ENCODE measurements around the gene ZNF385C. TPM values are rescaled to one million over a fixed set of nuclear protein-coding genes. Genes with fewer than 3 reads are reported as not detected.

The ZNF385C gene
- total RNA-seq, 4 donors from 2014 or later, result not detected

- TF ChIP-seq POLR2A (IDR thresholded peaks at IDR 0.05) (no peak), CTCF (IDR thresholded peaks at IDR 0.05) (no peak), POLR2AphosphoS5 (IDR thresholded peaks at IDR 0.05) (no peak), EP300 (IDR thresholded peaks at IDR 0.05) (no peak)
- Histone ChIP-seq H3K36me3 (no peaks in the 10 kb centered on the region), H3K27me3 (peaks cover 32% of the 10 kb centered on the region), H3K27ac (peak overlapping the region in 1 of 4 donors; percentile 71), H3K9me3 (no peaks in the 10 kb centered on the region), H3K4me1 (peaks cover 0 to 15% (median 9%) of the 10 kb centered on the region in 3 donors), H3K4me3 (peak overlapping the region; percentile 47 to 73)
- ATAC-seq, result no peak
- WGBS, 2 donors (ENCODE audit: low coverage in 1 of 2), result no CpG with 5 or more reads among the region's 7 CpGs
Observed at GRCh38 chr17:42049834-42050392, 48.4 kb downstream of the ZNF385C start.

GRCh38 chr17:42047343-42047742, 50.9 kb downstream of the ZNF385C start:
- Histone ChIP-seq H3K27ac (no peak overlapping the region), H3K36me3 (no peaks in the 10 kb centered on the region), H3K9me3 (no peaks in the 10 kb centered on the region), H3K27me3 (peaks cover 7% of the 10 kb centered on the region), H3K4me1 (peaks cover 0 to 15% (median 9%) of the 10 kb centered on the region in 3 donors), H3K4me3 (no peak overlapping the region)
- 72 to 100% methylated on average over 3 to 8 of the region's 12 CpGs for WGBS, 2 donors (ENCODE audit: low coverage in 1 of 2)
- ATAC-seq, result no peak
- TF ChIP-seq POLR2AphosphoS5 (IDR thresholded peaks at IDR 0.05) (no peak), POLR2A (IDR thresholded peaks at IDR 0.05) (no peak), CTCF (IDR thresholded peaks at IDR 0.05) (no peak), EP300 (IDR thresholded peaks at IDR 0.05) (no peak)

GRCh38 chr17:42045719-42046118, 52.6 kb downstream of the ZNF385C start:
- WGBS, 2 donors (ENCODE audit: low coverage in 1 of 2), result 73 to 80% methylated on average over 1 of the region's 1 CpG
- no peak for TF ChIP-seq POLR2A (IDR thresholded peaks at IDR 0.05)
- no peak for TF ChIP-seq CTCF (IDR thresholded peaks at IDR 0.05)
- no peak for TF ChIP-seq EP300 (IDR thresholded peaks at IDR 0.05)
- TF ChIP-seq POLR2AphosphoS5 (IDR thresholded peaks at IDR 0.05), result no peak
- no peak for ATAC-seq
- Histone ChIP-seq H3K9me3 (no peaks in the 10 kb centered on the region), H3K27me3 (no peaks in the 10 kb centered on the region), H3K4me3 (no peak overlapping the region), H3K36me3 (no peaks in the 10 kb centered on the region), H3K4me1 (peaks cover 0 to 10% (median 6%) of the 10 kb centered on the region in 3 donors), H3K27ac (no peak overlapping the region)

GRCh38 chr17:42042598-42043319, 55.5 kb downstream of the ZNF385C start:
- TF ChIP-seq EP300 (IDR thresholded peaks at IDR 0.05) (no peak), POLR2A (IDR thresholded peaks at IDR 0.05) (no peak), POLR2AphosphoS5 (IDR thresholded peaks at IDR 0.05) (no peak), CTCF (IDR thresholded peaks at IDR 0.05) (no peak)
- no peak for ATAC-seq
- WGBS, 2 donors (ENCODE audit: low coverage in 1 of 2), result 71 to 93% methylated on average over 1 to 11 of the region's 20 CpGs
- Histone ChIP-seq H3K4me3 (no peak overlapping the region), H3K4me1 (peaks cover 0 to 6% (median 0%) of the 10 kb centered on the region in 3 donors), H3K27me3 (peaks cover 24% of the 10 kb centered on the region), H3K27ac (no peak overlapping the region), H3K36me3 (no peaks in the 10 kb centered on the region), H3K9me3 (no peaks in the 10 kb centered on the region)

- Histone ChIP-seq H3K27me3 (peaks cover 35% of the 10 kb centered on the region), H3K4me1 (peaks cover 0 to 6% (median 0%) of the 10 kb centered on the region in 3 donors), H3K9me3 (no peaks in the 10 kb centered on the region), H3K27ac (no peak overlapping the region), H3K36me3 (no peaks in the 10 kb centered on the region), H3K4me3 (no peak overlapping the region)
- no peak for ATAC-seq
- TF ChIP-seq POLR2A (IDR thresholded peaks at IDR 0.05) (no peak), CTCF (IDR thresholded peaks at IDR 0.05) (no peak), EP300 (IDR thresholded peaks at IDR 0.05) (no peak), POLR2AphosphoS5 (IDR thresholded peaks at IDR 0.05) (no peak)
Observed at GRCh38 chr17:42041619-42042018, 56.7 kb downstream of the ZNF385C start.
